IMR-90 (cell line): ENCODE data around the gene ZFHX3. TPM values are rescaled to one million over a fixed set of nuclear protein-coding genes. Genes with fewer than 3 reads are reported as not detected.

ENCODE experiments used
- ATAC-seq: fragments of 200-7000 bp; cut with Tn5 transposase; 2 replicates; pipeline ENCODE4 v1.9.1; 2020; ENCODE audit warnings: low read depth, mild to moderate bottlenecking, moderate library complexity
- BruUV-seq: library from RNA; stranded (reverse); fragments of 400-500 nt; replicated peaks from 2 replicates; lab custom pipeline; 2021; lab: Mats Ljungman, UMichigan
- CTCF ChIA-PET: fragments of 300-600 bp; formaldehyde crosslinking; extraction: SDS; loops from one replicate; lab custom pipeline; 2021; ENCODE audit warnings: antibody characterized with exemption; lab: Yijun Ruan, JAX
- POLR2A ChIA-PET: fragments of 300-600 bp; sonication (Branson Sonifier 250); formaldehyde crosslinking; loops from one replicate; lab custom pipeline; 2022; ENCODE audit warnings: antibody characterized with exemption; ENCODE audit not compliant: unreplicated experiment; lab: Charles Lee
- DNase-seq: peaks from one replicate; pipeline ENCODE4 v3.0.0; 2013
- H2AFZ ChIP-seq: replicated peaks from 2 replicates; pipeline ENCODE3; 2013; ENCODE audit warnings: low read length, mild to moderate bottlenecking; ENCODE audit not compliant: poor library complexity
- H2AK5ac ChIP-seq: 2 replicates; pipeline ENCODE4 v1.6.1; 2013; ENCODE audit warnings: low read depth, low read length, inconsistent platforms
- H2AK9ac ChIP-seq: replicated peaks from 2 replicates; pipeline ENCODE3; 2013; ENCODE audit warnings: mild to moderate bottlenecking, low read depth, low read length, moderate library complexity; ENCODE audit not compliant: poor library complexity
- H2BK120ac ChIP-seq: 2 replicates; pipeline ENCODE4 v1.6.1; 2013; ENCODE audit warnings: low read depth, low read length, inconsistent platforms
- H2BK15ac ChIP-seq: 3 replicates; pipeline ENCODE4 v1.6.1; 2013; ENCODE audit warnings: low read depth, low read length, inconsistent platforms
- H2BK20ac ChIP-seq: 2 replicates; pipeline ENCODE4 v1.6.1; 2013; ENCODE audit warnings: low read depth, mild to moderate bottlenecking, inconsistent platforms, low read length, moderate library complexity
- H2BK5ac ChIP-seq: 2 replicates; pipeline ENCODE4 v1.6.1; 2013; ENCODE audit warnings: mild to moderate bottlenecking, low read depth, low read length, inconsistent platforms; ENCODE audit not compliant: poor library complexity, severe bottlenecking
- H3K14ac ChIP-seq: replicated peaks from 2 replicates; pipeline ENCODE4 v1.6.1; 2013; ENCODE audit warnings: low read depth, low read length, inconsistent platforms
- H3K18ac ChIP-seq: 2 replicates; pipeline ENCODE4 v1.6.1; 2013; ENCODE audit warnings: low read depth, low read length, control low read depth
- H3K23ac ChIP-seq: 2 replicates; pipeline ENCODE4 v1.6.1; 2013; ENCODE audit warnings: low read depth, low read length, inconsistent platforms
- H3K27ac ChIP-seq: 2 replicates; pipeline ENCODE4 v1.5.1; 2013; ENCODE audit warnings: mild to moderate bottlenecking, control low read depth, low read length; ENCODE audit not compliant: insufficient read depth
- H3K27me3 ChIP-seq: 2 replicates; pipeline ENCODE4 v1.6.1; 2013; ENCODE audit warnings: low read length; ENCODE audit not compliant: control insufficient read depth, insufficient read depth
- H3K36me3 ChIP-seq: 2 replicates; pipeline ENCODE4 v1.6.1; 2013; ENCODE audit warnings: low read length, mixed read lengths; ENCODE audit not compliant: control insufficient read depth, insufficient read depth
- H3K4ac ChIP-seq: 2 replicates; pipeline ENCODE4 v1.6.1; 2013; ENCODE audit warnings: low read depth, low read length, inconsistent platforms
- H3K4me1 ChIP-seq: 2 replicates; pipeline ENCODE4 v1.6.1; 2013; ENCODE audit warnings: low read length, mixed read lengths; ENCODE audit not compliant: control insufficient read depth, insufficient read depth
- H3K4me2 ChIP-seq: 2 replicates; pipeline ENCODE4 v1.6.1; 2013; ENCODE audit warnings: low read depth, mild to moderate bottlenecking, control low read depth, low read length, moderate library complexity
- H3K4me3 ChIP-seq: 2 replicates; pipeline ENCODE4 v1.5.1; 2013; ENCODE audit warnings: low read depth, mild to moderate bottlenecking, control low read depth, low read length, moderate library complexity; ENCODE audit not compliant: insufficient read depth
- H3K56ac ChIP-seq: 2 replicates; pipeline ENCODE4 v1.6.1; 2013; ENCODE audit warnings: low read length, inconsistent platforms; ENCODE audit not compliant: insufficient read depth; ENCODE audit errors: extremely low read depth
- H3K79me1 ChIP-seq, 2 experiments: 2 replicates each; pipeline ENCODE4 v1.6.1; 2013; ENCODE audit warnings: low read length in 2 of 2, inconsistent platforms in 1 of 2, low read depth in 1 of 2
- H3K9ac ChIP-seq: 2 replicates; pipeline ENCODE4 v1.6.1; 2013; ENCODE audit warnings: low read depth, low read length, control low read depth
- H3K9me1 ChIP-seq: 2 replicates; pipeline ENCODE4 v1.6.1; 2013; ENCODE audit warnings: low read length, inconsistent platforms; ENCODE audit not compliant: insufficient read depth
- H3K9me3 ChIP-seq: 2 replicates; pipeline ENCODE4 v1.6.1; 2013; ENCODE audit warnings: low read length; ENCODE audit not compliant: control insufficient read depth, insufficient read depth
- H4K20me1 ChIP-seq: 2 replicates; pipeline ENCODE4 v1.6.1; 2013; ENCODE audit warnings: low read length, inconsistent platforms; ENCODE audit not compliant: insufficient read depth
- H4K5ac ChIP-seq: 2 replicates; pipeline ENCODE4 v1.6.1; 2013; ENCODE audit warnings: mild to moderate bottlenecking, low read depth, low read length, control low read depth
- H4K8ac ChIP-seq, 2 experiments: 2 replicates each; pipeline ENCODE4 v1.6.1; 2013; ENCODE audit warnings: low read depth in 2 of 2, low read length in 2 of 2, control low read depth in 1 of 2, inconsistent platforms in 1 of 2
- H4K91ac ChIP-seq: 2 replicates; pipeline ENCODE4 v1.6.1; 2013; ENCODE audit warnings: low read depth, low read length, inconsistent platforms; ENCODE audit not compliant: insufficient read depth
- BHLHE40 ChIP-seq: fragments of 150-350 bp; IDR thresholded peaks from 2 replicates; pipeline ENCODE4 v1.6.1; 2016; ENCODE audit warnings: mild to moderate bottlenecking, low read depth, low read length
- CEBPB ChIP-seq: IDR thresholded peaks from 2 replicates; pipeline ENCODE4 v1.6.1; 2012; ENCODE audit warnings: low read depth, low read length, improper control_type of control experiment
- CHD1 ChIP-seq: IDR thresholded peaks from 2 replicates; pipeline ENCODE4 v1.6.1; 2012; ENCODE audit warnings: low read depth, low read length, improper control_type of control experiment
- FOS ChIP-seq: fragments of 150-350 bp; IDR thresholded peaks from 2 replicates; pipeline ENCODE4 v1.6.1; 2016; ENCODE audit warnings: low read depth, low read length
- MAFK ChIP-seq: IDR thresholded peaks from 2 replicates; pipeline ENCODE4 v1.6.1; 2012; ENCODE audit warnings: low read depth, low read length, improper control_type of control experiment
- MAZ ChIP-seq: IDR thresholded peaks from 2 replicates; pipeline ENCODE4 v1.6.1; 2012; ENCODE audit warnings: low read depth, mild to moderate bottlenecking, low read length, improper control_type of control experiment, moderate library complexity, borderline replicate concordance
- MXI1 ChIP-seq: IDR thresholded peaks from 2 replicates; pipeline ENCODE4 v1.6.1; 2012; ENCODE audit warnings: low read depth, mild to moderate bottlenecking, low read length, moderate library complexity, borderline replicate concordance
- RAD21 ChIP-seq: IDR thresholded peaks from 2 replicates; pipeline ENCODE4 v1.6.1; 2012; ENCODE audit warnings: low read length, improper control_type of control experiment
- RCOR1 ChIP-seq: IDR thresholded peaks from 2 replicates; pipeline ENCODE4 v1.6.1; 2012; ENCODE audit warnings: mild to moderate bottlenecking, low read length, improper control_type of control experiment; ENCODE audit not compliant: insufficient replicate concordance
- WGBS, 2 experiments: methylation state at CpG; one replicate each; pipeline versions ENCODE4 v1.1.5 to v1.1.7; 2013; ENCODE audit warnings: missing lambda C conversion rate in 2 of 2; ENCODE audit not compliant: insufficient read length in 1 of 2; ENCODE audit errors: extremely low coverage in 2 of 2; 5-methylcytosine and 5-hydroxymethylcytosine counted together
- dilution Hi-C: fragments of 300-500 bp; cut with HindIII; formaldehyde crosslinking; loops from one replicate; pipeline ENCODE4 v1.14.3; 2018; ENCODE audit warnings: low sequenced_read_pairs; ENCODE audit not compliant: unreplicated experiment
- in situ Hi-C: fragments of 300-500 bp; cut with MboI; formaldehyde crosslinking; loops from 3 replicates; pipeline ENCODE4 v1.14.3; 2019; ENCODE audit warnings: low sequenced_read_pairs, inconsistent platforms, mixed read lengths
- intact Hi-C: fragments of 100-400 bp; cut with micrococcal nuclease; formaldehyde crosslinking; loops from 2 replicates; pipeline ENCODE4 v1.10.0; 2022
- polyA plus RNA-seq, 3 experiments: library from polyadenylated mRNA; depleted of rRNA; stranded (reverse); fragments of >200 nt; gene quantifications; 2 replicates each; pipeline ENCODE4 v1.2.3, GENCODE V29; 2012; ENCODE audit warnings: low replicate concordance in 1 of 3
- total RNA-seq: library from RNA; depleted of rRNA; stranded (reverse); fragments of >200 nt; gene quantifications from 2 replicates; pipeline ENCODE4 v1.2.3, GENCODE V29; 2012
- TF ChIP-seq, protein P1 (sequence below): fragments of 150-350 bp; IDR thresholded peaks from 2 replicates; pipeline ENCODE4 v1.6.1; 2017; ENCODE audit warnings: mild to moderate bottlenecking, antibody characterized with exemption, low read length, low read depth
- TF ChIP-seq, protein P2 (sequence below): conservative IDR thresholded peaks from 2 replicates; pipeline ENCODE4 v1.5.1; 2012; ENCODE audit warnings: mild to moderate bottlenecking, low read depth, low read length, improper control_type of control experiment

ZFHX3 gene
- total and polyA plus RNA-seq, 2 of the 4 experiments (the other 2 are of a cell fraction), result 1.4 to 1.7 TPM

DNA sequence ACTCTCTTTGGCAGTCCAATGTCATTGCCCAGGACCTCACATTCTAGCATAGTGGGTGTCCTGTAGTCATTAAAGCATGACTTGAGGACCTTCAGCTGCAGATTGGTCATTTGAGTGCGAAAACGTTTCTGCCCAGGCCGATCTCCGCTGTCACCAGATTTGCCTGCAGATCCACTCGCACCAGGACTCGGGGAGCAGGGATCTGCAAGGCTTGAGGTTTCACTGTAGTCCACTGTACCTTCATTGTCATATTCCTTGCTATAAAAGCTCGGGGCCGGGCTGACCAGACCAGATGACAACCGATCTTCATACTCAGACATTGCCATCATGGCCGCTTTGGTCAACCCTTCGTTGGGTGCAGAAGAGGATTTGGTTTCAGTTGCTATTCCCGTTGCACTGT is 254.2 kb downstream of the ZFHX3 start:
- Histone ChIP-seq H2AK9ac (no peak overlapping the region), H3K18ac (no peak overlapping the region), H3K9me3 (no peaks in the 10 kb centered on the region), H3K4me2 (no peak overlapping the region), H3K9ac (no peak overlapping the region), H4K91ac (no peak overlapping the region), H3K4me1 (no peaks in the 10 kb centered on the region), H2BK5ac (no peak overlapping the region), H2BK20ac (no peak overlapping the region), H4K20me1 (no peaks in the 10 kb centered on the region), H3K27ac (no peak overlapping the region), H2AK5ac (no peak overlapping the region), H3K36me3 (peaks cover 62% of the 10 kb centered on the region), H3K56ac (no peak overlapping the region), H3K79me1 (peaks cover 0 to 9% of the 10 kb centered on the region in 2 experiments; a peak in 1 of 4 replicates), H2BK15ac (no peak overlapping the region), H4K5ac (no peak overlapping the region), H3K23ac (no peak overlapping the region), H4K8ac (no peak overlapping the region), H3K4ac (no peak overlapping the region), H2AFZ (no peak overlapping the region), H3K14ac (no peak overlapping the region), H3K4me3 (no peak overlapping the region), H3K9me1 (peaks cover 4% of the 10 kb centered on the region; the same call in 1 of the 2 replicates), H3K27me3 (no peaks in the 10 kb centered on the region), H2BK120ac (no peak overlapping the region)
- in situ Hi-C loops (no loop called here), dilution Hi-C loops (no loop called here), intact Hi-C loops (no loop called here)
- 98% methylated on average over 4 of the region's 12 CpGs; no CpG with 5 or more reads in 1 of the 2 experiments for WGBS, 2 experiments
- ChIA-PET POLR2A (no interaction called here), CTCF (no interaction called here)
- ATAC-seq (no peak), DNase-seq (no peak)
- TSS peak; percentile 21 for BruUV-seq
- TF ChIP-seq FOS, result no peak
- no peak for TF ChIP-seq MAZ
- no peak for TF ChIP-seq CHD1
- no peak for TF ChIP-seq MXI1
- TF ChIP-seq, protein P1, sequence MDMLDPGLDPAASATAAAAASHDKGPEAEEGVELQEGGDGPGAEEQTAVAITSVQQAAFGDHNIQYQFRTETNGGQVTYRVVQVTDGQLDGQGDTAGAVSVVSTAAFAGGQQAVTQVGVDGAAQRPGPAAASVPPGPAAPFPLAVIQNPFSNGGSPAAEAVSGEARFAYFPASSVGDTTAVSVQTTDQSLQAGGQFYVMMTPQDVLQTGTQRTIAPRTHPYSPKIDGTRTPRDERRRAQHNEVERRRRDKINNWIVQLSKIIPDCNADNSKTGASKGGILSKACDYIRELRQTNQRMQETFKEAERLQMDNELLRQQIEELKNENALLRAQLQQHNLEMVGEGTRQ, result no peak
- no peak for TF ChIP-seq MAFK
- TF ChIP-seq, protein P2, sequence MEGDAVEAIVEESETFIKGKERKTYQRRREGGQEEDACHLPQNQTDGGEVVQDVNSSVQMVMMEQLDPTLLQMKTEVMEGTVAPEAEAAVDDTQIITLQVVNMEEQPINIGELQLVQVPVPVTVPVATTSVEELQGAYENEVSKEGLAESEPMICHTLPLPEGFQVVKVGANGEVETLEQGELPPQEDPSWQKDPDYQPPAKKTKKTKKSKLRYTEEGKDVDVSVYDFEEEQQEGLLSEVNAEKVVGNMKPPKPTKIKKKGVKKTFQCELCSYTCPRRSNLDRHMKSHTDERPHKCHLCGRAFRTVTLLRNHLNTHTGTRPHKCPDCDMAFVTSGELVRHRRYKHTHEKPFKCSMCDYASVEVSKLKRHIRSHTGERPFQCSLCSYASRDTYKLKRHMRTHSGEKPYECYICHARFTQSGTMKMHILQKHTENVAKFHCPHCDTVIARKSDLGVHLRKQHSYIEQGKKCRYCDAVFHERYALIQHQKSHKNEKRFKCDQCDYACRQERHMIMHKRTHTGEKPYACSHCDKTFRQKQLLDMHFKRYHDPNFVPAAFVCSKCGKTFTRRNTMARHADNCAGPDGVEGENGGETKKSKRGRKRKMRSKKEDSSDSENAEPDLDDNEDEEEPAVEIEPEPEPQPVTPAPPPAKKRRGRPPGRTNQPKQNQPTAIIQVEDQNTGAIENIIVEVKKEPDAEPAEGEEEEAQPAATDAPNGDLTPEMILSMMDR, result no peak
- TF ChIP-seq CEBPB, result no peak
- TF ChIP-seq BHLHE40, result no peak
- TF ChIP-seq RAD21, result no peak
- TF ChIP-seq RCOR1, result no peak
